IPS DF 4.7 (cell line): Measurements from ENCODE around the gene RTL1.

Experiments
- DNase-seq: peaks from one replicate; pipeline ENCODE4 v3.0.0-alpha.2; 2013; ENCODE audit warnings: low spot score; ENCODE audit errors: extremely low read depth

Gene RTL1

GRCh38 chr14:100834794-100835547 lies 68.6 kb downstream of the RTL1 start:
- no peak for DNase-seq

- no peak for DNase-seq
These were observed 69.3 kb downstream of the RTL1 start for GRCh38 chr14:100834082-100834793.

GRCh38 chr14:100832311-100832960 lies 71.1 kb downstream of the RTL1 start:
- DNase-seq: no peak

GRCh38 chr14:100830681-100831080 lies 72.8 kb downstream of the RTL1 start:
- no peak for DNase-seq
